ENCODE results near the gene ZFYVE21.

The ZFYVE21 gene

GRCh38 chr14:103706551-103707328, 8.9 kb upstream of the ZFYVE21 start:
- no peak for DNase-seq

GRCh38 chr14:103707329-103708263, 8.0 kb upstream of the ZFYVE21 start:
- DNase-seq: no peak

- no peak for DNase-seq
These were observed 6.8 kb upstream of the ZFYVE21 start for GRCh38 chr14:103708750-103709187.

- DNase-seq: no peak
These were observed 5.8 kb upstream of the ZFYVE21 start for GRCh38 chr14:103709814-103710213.

DNA sequence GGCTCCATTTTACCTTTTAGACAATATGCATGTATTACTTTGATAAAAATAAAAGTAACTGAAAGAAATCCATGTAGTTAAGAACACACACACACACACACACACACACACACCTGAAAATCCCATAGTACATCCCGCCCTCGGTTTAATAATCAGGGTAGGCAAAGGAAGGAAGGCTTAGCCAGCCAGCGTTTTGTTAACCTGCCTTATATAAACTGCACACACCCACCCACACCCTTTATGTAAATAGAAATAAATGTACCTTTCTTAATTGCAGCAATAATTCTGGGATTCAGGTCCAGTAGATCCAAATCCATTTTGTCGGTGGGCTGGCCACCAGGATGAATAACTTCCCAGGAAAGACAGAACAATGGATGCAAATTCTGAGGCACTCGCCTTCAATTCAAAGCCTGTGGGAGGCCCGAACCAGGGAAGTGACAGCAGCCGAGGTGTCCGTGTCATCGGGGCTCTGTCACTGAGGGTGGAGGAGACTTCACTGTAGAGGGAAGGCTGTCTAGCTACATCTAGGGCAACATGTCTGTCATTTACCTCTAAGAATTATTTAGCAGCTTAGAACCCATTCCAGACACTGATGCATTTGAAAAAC, 4.7 kb upstream of the ZFYVE21 start:
- no peak for DNase-seq

DNA sequence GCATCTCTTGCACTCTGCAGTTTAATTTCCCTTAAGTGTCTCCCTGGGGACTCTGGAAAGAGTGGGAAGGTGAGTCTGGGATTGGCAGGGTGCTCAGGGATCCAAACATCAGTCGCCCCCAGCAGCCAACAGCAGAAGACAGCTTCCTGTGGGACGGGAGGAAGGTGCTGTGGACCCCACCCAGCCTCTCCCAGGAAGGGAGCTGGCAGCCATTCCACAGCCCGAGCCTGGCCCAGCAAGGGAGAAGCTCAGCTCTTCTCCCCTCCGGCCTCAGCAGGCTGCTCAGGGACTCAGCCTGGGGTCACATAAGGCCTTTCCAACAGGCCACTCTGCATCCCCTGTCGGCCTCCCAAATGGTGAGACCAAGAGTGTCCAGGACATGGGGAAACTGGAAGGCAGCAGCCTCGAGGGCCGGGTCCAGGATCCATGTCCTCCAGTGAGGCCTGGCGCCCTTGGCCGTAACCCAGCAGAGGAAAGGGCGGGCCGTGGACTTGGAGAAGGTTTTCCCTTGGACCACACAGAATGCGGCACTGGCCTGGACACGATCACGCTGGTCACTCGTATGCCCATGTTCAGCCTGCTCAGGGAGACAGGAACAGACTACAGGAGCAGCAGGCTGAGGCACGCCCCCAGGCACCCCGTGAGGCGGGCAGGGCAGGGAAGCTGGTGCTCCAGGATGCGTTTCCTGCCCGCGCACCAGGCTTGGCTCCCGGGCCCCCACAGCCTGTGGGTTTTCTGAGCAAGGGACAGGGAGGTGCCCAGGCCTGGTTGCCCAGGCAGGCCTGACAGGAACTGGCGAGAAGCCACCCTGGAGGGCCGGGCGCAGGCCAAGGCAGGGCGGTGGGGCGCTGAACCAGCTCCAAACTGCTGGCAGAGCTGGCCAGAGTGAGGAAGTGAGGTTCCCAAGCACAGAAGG, 3.8 kb upstream of the ZFYVE21 start:
- DNase-seq: no peak

GRCh38 chr14:103712633-103713247, 2.9 kb upstream of the ZFYVE21 start:
- DNase-seq: no peak

GRCh38 chr14:103713304-103714062, 2.1 kb upstream of the ZFYVE21 start:
- DNase-seq: no peak

DNA sequence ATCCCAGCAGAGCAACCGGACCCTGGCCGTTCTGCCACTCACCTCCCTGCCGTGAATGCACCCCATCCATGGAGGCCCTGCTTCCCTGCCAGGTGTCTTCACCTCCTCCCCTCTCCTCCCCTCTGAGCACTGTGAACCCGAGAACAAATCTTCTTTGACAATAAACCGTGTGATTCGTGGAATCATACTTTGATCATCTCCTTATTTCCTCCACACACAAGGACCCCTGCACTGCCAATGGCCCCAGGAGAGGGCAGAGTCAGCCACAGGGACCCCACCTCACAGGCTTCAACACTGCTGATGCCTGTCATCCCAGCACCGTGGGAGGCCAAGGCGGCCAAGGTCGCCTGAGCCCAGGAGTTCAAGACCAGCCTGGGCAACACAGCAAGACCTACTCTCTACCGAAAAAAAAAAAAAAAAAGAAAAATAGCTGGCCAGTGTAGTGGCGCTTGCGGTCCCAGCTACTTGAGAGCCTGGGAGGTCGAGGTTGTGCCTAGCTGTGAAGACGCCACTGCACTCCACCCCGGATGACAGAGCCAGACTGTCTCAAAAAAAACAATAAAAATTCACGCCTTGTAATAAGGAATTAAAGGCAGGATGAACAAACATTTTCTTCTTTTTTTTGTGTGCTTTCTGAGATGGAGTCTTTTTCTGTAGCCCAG, 1.4 kb upstream of the ZFYVE21 start:
- no peak for DNase-seq

DNA sequence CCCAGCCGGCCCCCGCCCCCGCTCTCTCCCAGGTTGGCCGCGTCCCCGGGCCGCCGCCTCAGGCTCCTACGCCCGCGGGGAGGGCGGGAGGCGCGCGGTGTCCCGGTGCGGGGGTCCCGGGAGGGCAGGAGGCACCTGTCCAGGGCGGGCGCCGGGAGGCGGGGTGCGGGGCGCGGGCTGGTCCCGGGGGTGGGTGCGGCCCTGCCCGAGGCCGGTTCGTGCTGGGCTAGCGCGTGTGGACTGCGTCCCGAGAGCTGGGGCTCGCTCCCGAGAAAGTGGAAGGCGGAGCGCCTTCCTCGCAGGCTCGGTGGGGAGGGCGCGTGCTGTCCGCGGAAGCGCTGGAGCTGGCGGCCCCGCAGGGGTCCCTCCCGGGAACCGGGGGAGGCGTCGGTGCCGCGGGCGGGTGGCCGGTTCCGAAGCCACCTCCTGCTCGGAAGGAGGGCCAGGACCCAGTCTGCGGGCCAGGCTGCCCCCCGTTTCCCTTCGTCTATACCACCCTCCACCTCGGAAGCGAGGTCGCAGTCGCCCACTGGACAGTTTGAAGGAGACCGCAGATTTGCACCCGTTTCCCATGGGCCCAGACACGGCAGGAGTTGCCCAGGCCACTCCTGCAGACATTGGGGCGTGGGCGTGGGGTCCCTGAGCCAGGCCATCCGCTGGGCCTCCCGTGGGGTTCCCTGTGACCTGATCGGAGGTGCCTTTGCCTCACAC, 636 bp downstream of the ZFYVE21 start:
- DNase-seq: peak; percentile 27 to 33

DNA sequence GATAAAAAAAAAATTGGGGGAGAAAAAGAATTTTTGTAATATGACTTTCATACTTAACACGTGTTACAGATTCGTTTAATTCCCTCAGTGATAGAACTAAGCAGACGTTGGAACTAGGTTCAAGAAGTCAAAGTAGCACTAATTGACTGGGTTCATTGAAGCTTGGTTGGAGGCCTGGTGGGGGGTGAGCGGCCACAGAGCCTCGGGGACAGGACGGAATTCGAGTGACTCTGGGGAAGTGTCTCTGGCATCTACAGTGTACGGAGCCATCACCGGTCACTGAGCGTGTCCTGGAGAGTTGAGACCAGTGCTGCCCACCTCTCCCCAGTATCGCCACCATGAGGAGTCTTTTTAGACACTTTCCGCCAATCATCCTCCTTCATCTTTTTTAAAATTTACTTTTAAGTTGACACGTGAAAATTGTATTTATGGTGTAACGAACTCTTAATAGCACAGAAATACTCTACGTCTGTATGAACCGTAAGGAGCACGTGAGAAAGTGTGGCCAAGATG, 1.3 kb downstream of the ZFYVE21 start:
- no peak for DNase-seq

DNA sequence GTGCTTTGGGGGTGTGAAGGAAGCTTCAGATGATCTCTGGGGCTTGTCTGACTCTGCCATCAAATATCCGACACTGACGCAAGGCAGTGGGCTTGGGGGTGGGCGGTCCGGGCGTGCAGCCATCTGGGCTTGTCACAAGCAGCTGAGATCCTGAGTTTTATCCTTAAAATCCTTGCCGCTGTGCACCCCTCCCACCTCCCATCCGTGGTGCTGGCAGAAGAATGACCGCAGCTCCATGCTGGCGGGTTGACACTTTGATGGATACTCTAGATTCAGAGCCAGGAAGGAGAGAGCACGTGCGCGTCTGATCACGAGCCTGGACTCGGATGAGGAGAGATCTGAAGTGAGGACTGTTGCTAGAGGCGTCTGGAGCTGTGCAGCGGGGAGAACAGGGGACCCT, 3.0 kb downstream of the ZFYVE21 start:
- DNase-seq: no peak

- DNase-seq: no peak
These were observed 4.1 kb downstream of the ZFYVE21 start for GRCh38 chr14:103719751-103720150.

GRCh38 chr14:103721334-103722120, 5.9 kb downstream of the ZFYVE21 start:
- DNase-seq: peak; percentile 54 to 58

- no peak for DNase-seq
These were observed 8.1 kb downstream of the ZFYVE21 start for GRCh38 chr14:103723748-103724081.

- DNase-seq: no peak
These were observed 8.5 kb downstream of the ZFYVE21 start for GRCh38 chr14:103724116-103724515.

- DNase-seq: no peak
These were observed 9.5 kb downstream of the ZFYVE21 start for GRCh38 chr14:103725001-103725682.

DNA sequence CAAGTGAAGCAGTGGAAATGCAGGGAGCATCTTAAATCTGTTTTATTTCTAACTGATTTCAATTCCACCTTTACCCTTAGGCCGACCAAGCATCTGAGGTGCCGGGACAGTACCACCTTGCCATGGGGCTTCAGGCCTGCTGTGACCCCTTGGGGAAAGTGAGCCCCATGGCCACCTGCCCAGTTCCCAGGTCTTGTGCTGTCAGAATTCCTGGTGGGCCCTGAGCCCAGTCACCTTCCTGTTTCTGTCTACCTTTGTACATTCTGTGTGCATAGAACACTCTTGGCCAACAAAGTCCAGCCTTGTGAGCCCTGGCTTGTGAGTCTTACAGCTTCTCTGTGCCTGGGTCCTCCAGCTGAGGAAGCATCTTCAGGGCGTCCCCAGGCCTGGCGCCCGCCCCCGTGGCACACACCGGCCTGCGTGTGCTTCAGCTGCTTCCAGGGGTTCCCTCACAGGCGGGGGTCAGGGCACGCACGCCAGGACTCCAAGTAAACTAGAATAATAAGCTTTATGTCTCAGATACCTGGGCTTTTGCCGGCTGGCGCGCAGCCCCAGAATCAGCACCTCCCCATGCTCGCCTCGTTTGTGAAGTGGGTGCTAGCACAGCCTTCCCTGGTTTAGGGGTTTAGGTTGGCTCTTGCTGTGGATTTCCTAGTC, 10.3 kb downstream of the ZFYVE21 start:
- DNase-seq: no peak
